Lung (tissue), 12 donors: ENCODE measurements around the gene MCUB. TPM values are rescaled to one million over a fixed set of nuclear protein-coding genes. Genes with fewer than 3 reads are reported as not detected.

Source experiments
- ATAC-seq: fragments of 200-7000 bp; cut with Tn5 transposase; one replicate; pipeline ENCODE4 v1.9.1; 2020; ENCODE audit warnings: moderate number of reproducible peaks; ENCODE audit not compliant: insufficient read depth, low FRiP score
- DNase-seq, 3 donors: peaks; one replicate each; pipeline ENCODE4 v3.0.0-alpha.2; 2013 to 2017
- H3K27ac ChIP-seq, 2 donors: one replicate each; pipeline ENCODE4 v1.5.1; 2013; ENCODE audit warnings: mild to moderate bottlenecking in 2 of 2, moderate library complexity in 2 of 2, control low read depth in 1 of 2, inconsistent platforms in 1 of 2, low read depth in 1 of 2, low read length in 1 of 2
- H3K27me3 ChIP-seq, 3 donors: one replicate each; pipeline ENCODE4 v1.5.1; 2013; ENCODE audit warnings: low read length in 2 of 3; ENCODE audit not compliant: control insufficient read depth in 3 of 3, insufficient read depth in 3 of 3
- H3K36me3 ChIP-seq, 4 donors: one replicate each; pipeline ENCODE4 v1.5.1; 2013; ENCODE audit warnings: low read length in 4 of 4, mild to moderate bottlenecking in 1 of 4, moderate library complexity in 1 of 4; ENCODE audit not compliant: control insufficient read depth in 4 of 4, insufficient read depth in 4 of 4
- H3K4me1 ChIP-seq, 5 donors: one replicate each; pipeline ENCODE4 v1.5.1; 2013; ENCODE audit warnings: low read length in 5 of 5, mild to moderate bottlenecking in 2 of 5, moderate library complexity in 1 of 5; ENCODE audit not compliant: control insufficient read depth in 5 of 5, insufficient read depth in 5 of 5
- H3K4me3 ChIP-seq: one replicate; pipeline ENCODE4 v1.5.1; 2013; ENCODE audit warnings: mild to moderate bottlenecking, control low read depth, moderate library complexity
- H3K9ac ChIP-seq, 2 donors: one replicate each; pipeline ENCODE4 v1.5.1; 2013; ENCODE audit warnings: low read length in 2 of 2, control low read depth in 1 of 2; ENCODE audit not compliant: insufficient read depth in 1 of 2
- H3K9me3 ChIP-seq, 4 donors: one replicate each; pipeline ENCODE4 v1.5.1; 2013; ENCODE audit warnings: low read length in 3 of 4, mild to moderate bottlenecking in 1 of 4, moderate library complexity in 1 of 4; ENCODE audit not compliant: control insufficient read depth in 4 of 4, insufficient read depth in 3 of 4
- WGBS, 2 donors: extraction: QIAGEN DNeasy Blood & Tissue Kit; methylation state at CpG; one replicate each; pipeline ENCODE4 v1.1.7; 2013; 5-methylcytosine and 5-hydroxymethylcytosine counted together
- polyA plus RNA-seq, 2 donors: library from polyadenylated mRNA; stranded (reverse); fragments of 200-250 nt; gene quantifications; one replicate each; pipeline ENCODE4 v1.2.1, GENCODE V29; 2013
- total RNA-seq, 2 donors: library from RNA; depleted of rRNA in 1 of 2; stranded (reverse); fragments of >200 nt in 1 of 2; gene quantifications; one replicate each; pipeline ENCODE4 v1.2.1, GENCODE V29; 2014 to 2021
- TF ChIP-seq, protein P1 (sequence below): IDR thresholded peaks from 2 replicates; pipeline ENCODE4 v1.5.1; 2012; ENCODE audit warnings: mild to moderate bottlenecking; ENCODE audit errors: control extremely low read depth, extremely low read depth
- donor health status: control.
- donor health status: control.
- donor health status: Bipolar disorder and iron deficiency.
- donor health status: healthy.
- donor health status: DM: yes; HTN: yes; CAD: no.

MCUB gene
- total and polyA plus RNA-seq, 4 donors: 9.2 to 25.3 (median 15.9) TPM

DNA sequence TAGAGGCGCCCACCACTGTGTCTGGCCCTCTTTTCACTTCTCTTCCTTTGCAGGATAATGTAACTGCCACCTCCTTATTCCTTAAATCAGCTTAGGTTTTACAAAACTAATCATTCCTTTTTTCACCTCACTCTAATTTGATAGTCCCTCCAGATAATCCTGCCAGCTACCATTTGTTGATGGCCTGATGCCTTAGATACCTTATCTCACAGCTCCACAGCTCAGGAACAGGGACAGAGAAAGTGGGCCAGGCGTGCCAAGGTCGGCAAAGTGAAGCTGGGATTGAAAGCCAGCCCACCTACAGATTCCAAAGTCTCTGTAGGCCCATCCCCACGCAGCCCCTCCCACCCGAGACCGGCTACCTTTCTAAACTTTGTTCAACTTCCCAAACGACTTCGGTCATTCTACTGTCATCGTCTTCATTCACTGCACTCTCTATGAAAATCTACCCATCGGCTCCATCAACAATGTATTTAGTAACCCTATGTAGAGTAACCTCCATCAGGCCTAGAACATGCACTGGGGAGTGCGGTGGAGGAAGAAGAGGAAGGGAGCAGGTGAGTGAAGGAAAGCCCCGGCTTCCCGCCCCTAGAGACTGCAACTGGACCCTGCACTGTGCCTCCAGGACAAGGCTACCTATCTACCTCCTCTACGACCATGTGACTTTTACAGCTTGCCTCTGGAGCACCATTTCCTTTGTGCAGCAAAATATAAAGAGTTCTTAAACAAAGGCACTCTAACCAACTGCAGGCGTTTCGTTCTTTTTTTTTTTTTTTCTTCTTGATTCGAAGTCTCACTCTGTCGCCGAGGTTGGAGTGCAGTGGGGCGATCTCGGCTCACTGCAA is 141.7 kb downstream of the MCUB start:
- ATAC-seq (no peak), DNase-seq (peak in 2 of 3 donors; percentile 25 to 48)
- Histone ChIP-seq H3K27ac (peak overlapping the region in 1 of 2 donors; percentile 93), H3K9me3 (no peaks in the 10 kb centered on the region), H3K4me3 (peak overlapping the region; percentile 80), H3K27me3 (no peaks in the 10 kb centered on the region), H3K4me1 (peaks cover 0 to 32% (median 6%) of the 10 kb centered on the region in 5 donors), H3K9ac (peak overlapping the region; percentile 81 to 92), H3K36me3 (peaks cover 0 to 13% (median 0%) of the 10 kb centered on the region in 4 donors)
- 33 to 39% methylated on average over 21 of the region's 21 CpGs for WGBS, 2 donors
- TF ChIP-seq, protein P1, sequence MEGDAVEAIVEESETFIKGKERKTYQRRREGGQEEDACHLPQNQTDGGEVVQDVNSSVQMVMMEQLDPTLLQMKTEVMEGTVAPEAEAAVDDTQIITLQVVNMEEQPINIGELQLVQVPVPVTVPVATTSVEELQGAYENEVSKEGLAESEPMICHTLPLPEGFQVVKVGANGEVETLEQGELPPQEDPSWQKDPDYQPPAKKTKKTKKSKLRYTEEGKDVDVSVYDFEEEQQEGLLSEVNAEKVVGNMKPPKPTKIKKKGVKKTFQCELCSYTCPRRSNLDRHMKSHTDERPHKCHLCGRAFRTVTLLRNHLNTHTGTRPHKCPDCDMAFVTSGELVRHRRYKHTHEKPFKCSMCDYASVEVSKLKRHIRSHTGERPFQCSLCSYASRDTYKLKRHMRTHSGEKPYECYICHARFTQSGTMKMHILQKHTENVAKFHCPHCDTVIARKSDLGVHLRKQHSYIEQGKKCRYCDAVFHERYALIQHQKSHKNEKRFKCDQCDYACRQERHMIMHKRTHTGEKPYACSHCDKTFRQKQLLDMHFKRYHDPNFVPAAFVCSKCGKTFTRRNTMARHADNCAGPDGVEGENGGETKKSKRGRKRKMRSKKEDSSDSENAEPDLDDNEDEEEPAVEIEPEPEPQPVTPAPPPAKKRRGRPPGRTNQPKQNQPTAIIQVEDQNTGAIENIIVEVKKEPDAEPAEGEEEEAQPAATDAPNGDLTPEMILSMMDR: no peak

DNA sequence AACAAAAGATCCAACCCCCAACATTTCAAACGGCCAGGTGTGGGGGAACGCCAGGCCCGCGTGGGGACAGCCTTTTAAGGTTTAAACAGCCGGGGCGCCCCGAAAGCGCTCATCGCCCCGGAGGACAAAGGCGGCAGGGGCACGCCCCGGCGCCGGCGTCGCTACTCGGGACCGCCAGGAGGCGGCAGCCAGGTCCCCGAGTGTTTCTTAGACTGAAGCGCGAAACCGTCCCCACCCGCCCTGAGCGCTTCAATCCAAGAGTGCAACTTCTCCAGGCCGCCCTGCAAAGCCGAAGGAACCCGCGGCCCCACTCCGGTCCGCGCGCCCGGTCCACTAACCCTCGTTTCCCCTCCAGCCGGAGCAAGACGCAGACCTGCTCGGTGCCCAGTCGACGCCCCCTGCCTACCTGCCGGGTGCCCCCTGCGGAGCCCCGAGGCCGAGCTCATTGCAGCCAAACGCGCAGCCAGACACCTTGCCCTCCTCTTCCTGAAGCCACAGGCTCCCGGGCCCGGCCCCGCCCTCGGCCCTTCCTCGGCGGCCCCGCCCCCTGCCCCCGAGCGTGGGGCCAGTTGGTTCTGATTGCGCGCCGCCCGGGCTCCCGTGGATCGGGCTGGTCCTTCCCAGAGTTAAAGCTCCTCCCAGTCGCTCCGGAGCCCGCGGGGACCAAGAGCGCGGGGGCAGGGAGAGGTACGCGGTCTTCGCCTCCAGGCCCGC is 143.1 kb downstream of the MCUB start, which contains the start of gene CASP6:
Gene CASP6, minus strand, starts transcription at position 496 of the 714 bp plus-strand sequence. Its CDS starts 50 bp downstream, at position 446.
- peak within 1 kb of the TSS; percentile 51 to 93 for H3K27ac ChIP-seq
- TF ChIP-seq, protein P1: no peak
- no peaks in the 10 kb centered on the region for H3K9me3 ChIP-seq
- peak; percentile 88 to 92 (median 89) for DNase-seq
- H3K4me3 ChIP-seq: peak within 1 kb of the TSS; percentile 80
- peak; percentile 93 for ATAC-seq
- peak within 1 kb of the TSS; percentile 81 to 92 for H3K9ac ChIP-seq
- peaks cover 0 to 32% (median 6%) of the 10 kb centered on the region in 5 donors for H3K4me1 ChIP-seq
- H3K36me3 ChIP-seq: peaks cover 0 to 3% (median under 1%) of the 10 kb centered on the region in 4 donors
- 0 to 1% methylated on average over 56 to 72 of the region's 72 CpGs for WGBS, 2 donors
- no peaks in the 10 kb centered on the region for H3K27me3 ChIP-seq

DNA sequence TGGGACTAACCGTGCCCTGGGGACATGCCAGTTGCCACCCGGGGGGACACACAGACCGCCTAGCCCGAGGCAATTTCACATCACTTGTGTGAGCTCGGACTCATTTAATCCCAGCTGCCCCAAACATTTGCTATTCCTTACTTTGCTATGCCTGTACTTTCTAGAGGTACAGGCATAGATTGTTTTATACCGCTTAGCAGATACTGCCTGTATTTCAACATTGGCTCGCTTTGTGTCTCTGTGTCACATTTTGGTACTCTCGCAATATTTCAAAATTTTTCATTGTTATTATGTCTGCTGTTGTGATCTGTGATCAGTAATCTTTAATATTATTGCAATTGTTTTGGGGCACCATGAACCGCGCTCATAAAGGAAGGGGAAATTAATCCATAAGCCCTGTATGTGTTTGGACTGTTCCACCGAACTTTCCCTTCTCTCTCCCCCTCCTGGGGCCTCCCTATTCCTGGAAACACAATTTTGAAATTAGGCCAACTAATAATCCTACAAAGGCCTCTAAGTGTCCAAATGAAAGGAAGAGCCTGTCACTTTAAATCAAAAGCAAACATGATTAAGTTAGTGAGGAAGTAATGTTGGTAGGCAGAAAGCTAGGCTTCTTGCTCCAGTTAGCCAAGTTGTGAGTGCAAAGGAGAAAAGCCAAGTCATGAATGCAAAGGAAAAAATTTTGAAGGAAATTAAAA is 143.8 kb downstream of the MCUB start:
- H3K27ac ChIP-seq: peak overlapping the region; percentile 51 to 93
- ATAC-seq: no peak
- H3K9ac ChIP-seq: peak overlapping the region; percentile 81 to 91
- H3K9me3 ChIP-seq: no peaks in the 10 kb centered on the region
- peak; percentile 46 to 88 (median 86) for DNase-seq
- H3K27me3 ChIP-seq: no peaks in the 10 kb centered on the region
- peaks cover 0 to 4% (median 3%) of the 10 kb centered on the region in 4 donors for H3K36me3 ChIP-seq
- H3K4me1 ChIP-seq: peaks cover 0 to 28% (median 6%) of the 10 kb centered on the region in 5 donors
- TF ChIP-seq, protein P1: no peak
- 3 to 4% methylated on average over 11 of the region's 11 CpGs for WGBS, 2 donors
- peak overlapping the region; percentile 69 for H3K4me3 ChIP-seq
